ENCODE results near the gene RNF115.
"Not testable (repeated sequence)": the region's sequence is repeated elsewhere in the genome, so short reads cannot be mapped to it uniquely, and the experiment has no call there.

Gene RNF115

DNA sequence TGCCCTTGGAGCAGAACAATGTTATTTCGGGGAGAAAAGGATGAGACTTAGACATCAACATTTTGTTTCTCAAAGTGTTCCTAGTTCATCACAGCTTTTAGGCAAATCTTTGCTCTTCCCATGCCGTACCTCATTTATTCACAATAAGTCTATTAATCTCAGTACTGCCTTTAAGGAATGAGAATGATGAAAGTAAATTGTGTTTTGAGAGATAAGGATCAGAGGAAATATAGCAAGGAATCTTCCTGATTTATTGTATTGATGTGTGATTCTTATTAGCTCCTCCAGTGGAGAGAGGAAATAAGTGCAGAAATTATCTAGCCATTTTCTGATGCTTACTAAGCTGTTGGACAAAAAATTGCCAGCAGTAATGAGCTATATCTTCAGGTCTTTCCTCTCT, 2.1 kb upstream of the RNF115 start:
- H3K4me3 ChIP-seq (ENCODE audit: low read depth, low read length) = no peak overlapping the region
- TF ChIP-seq, protein P1, sequence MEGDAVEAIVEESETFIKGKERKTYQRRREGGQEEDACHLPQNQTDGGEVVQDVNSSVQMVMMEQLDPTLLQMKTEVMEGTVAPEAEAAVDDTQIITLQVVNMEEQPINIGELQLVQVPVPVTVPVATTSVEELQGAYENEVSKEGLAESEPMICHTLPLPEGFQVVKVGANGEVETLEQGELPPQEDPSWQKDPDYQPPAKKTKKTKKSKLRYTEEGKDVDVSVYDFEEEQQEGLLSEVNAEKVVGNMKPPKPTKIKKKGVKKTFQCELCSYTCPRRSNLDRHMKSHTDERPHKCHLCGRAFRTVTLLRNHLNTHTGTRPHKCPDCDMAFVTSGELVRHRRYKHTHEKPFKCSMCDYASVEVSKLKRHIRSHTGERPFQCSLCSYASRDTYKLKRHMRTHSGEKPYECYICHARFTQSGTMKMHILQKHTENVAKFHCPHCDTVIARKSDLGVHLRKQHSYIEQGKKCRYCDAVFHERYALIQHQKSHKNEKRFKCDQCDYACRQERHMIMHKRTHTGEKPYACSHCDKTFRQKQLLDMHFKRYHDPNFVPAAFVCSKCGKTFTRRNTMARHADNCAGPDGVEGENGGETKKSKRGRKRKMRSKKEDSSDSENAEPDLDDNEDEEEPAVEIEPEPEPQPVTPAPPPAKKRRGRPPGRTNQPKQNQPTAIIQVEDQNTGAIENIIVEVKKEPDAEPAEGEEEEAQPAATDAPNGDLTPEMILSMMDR (IDR thresholded peaks at IDR 0.05; ENCODE audit: borderline replicate concordance, insufficient read depth, low read depth, low read length) = no peak

DNA sequence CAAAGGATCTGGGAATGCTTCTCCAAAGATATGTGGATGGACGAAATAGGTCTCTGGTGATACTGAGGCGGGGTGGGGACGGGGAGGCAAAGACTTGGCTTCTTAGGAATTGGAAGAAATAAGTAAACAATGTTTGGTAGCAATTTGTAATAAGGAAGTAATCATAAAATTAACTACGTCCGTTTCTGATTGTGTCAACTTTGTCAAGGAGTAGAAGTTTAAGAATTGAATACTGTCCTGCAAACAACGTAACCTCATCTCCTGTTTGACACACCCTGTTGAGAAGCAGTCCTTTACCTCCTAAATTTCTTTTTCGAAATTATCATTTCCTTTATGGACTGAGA, 576 bp upstream of the RNF115 start:
- H3K4me3 ChIP-seq (ENCODE audit: low read depth, low read length) = peak overlapping the region; percentile 97
- TF ChIP-seq, protein P1 (IDR thresholded peaks at IDR 0.05; ENCODE audit: borderline replicate concordance, insufficient read depth, low read depth, low read length) = no peak

- peak overlapping the region; percentile 21 for H3K4me3 ChIP-seq (ENCODE audit: low read depth, low read length)
These were observed 1.0 kb downstream of the RNF115 start for GRCh38 chr1:145822779-145823331.

- H3K4me3 ChIP-seq (ENCODE audit: low read depth, low read length) = not testable (repeated sequence)
These were observed 5.8 kb downstream of the RNF115 start for GRCh38 chr1:145818095-145818494.

DNA sequence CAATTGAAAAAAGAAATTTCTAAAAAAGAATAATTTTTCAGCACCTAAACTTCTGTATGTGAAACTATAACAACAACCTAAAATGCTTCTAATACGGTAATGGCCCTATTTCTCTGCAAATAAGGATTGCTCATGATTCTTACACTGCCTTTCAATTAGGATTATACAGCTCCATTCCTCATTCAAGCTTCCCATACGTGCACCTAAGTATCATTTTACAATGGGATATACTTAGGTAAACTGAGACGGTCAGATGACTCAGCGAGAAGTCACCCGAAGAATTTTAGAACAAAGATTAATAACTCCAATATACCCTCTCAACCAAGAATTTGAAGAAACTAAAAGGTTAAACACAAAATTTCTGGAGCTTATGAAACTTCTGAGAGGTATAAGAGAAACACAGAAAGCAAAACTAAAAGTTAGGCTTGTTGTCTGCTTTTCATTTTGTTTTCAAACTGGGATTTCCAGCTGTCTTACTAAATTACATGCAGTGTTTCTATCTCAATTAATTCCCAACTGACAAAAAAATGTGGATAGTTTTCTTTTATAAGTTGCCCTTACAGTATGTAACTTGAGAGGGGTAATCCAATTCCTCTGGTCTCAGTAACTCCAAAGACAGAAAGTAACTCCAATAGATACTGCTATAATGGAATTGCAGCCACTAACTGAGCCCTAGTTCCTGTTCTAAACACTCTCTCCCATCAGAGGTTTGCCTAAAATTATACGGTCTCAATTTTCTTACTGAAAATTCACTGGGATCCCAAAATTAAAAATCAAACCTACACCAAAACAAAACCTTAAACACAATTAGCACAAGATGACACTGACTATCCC, 10.7 kb downstream of the RNF115 start:
- not testable (repeated sequence) for H3K4me3 ChIP-seq (ENCODE audit: low read depth, low read length)

DNA sequence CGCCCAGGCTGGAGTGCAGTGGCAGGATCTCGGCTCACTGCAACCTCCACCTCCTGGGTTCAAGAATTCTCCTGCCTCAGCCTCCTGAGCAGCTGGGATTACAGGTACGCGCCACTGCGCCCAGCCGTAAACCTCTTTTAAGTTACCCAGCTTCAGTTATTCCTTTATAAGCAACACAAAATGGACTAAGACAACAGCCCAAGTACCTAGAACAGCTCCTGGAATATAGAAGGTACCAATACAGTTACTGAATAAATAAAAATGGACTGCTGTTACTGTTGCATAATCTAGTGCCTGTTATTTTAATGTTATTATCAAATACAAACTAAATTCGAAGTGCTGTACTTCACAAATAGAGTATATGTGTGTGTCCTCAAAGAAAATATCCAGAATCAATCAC, 17.1 kb downstream of the RNF115 start:
- no peak overlapping the region for H3K4me3 ChIP-seq (ENCODE audit: low read depth, low read length)
- TF ChIP-seq, protein P1 (IDR thresholded peaks at IDR 0.05; ENCODE audit: borderline replicate concordance, insufficient read depth, low read depth, low read length) = no peak

GRCh38 chr1:145806408-145806807, 17.5 kb downstream of the RNF115 start:
- TF ChIP-seq, protein P1 (IDR thresholded peaks at IDR 0.05; ENCODE audit: borderline replicate concordance, insufficient read depth, low read depth, low read length) = no peak
- H3K4me3 ChIP-seq (ENCODE audit: low read depth, low read length) = no peak overlapping the region

DNA sequence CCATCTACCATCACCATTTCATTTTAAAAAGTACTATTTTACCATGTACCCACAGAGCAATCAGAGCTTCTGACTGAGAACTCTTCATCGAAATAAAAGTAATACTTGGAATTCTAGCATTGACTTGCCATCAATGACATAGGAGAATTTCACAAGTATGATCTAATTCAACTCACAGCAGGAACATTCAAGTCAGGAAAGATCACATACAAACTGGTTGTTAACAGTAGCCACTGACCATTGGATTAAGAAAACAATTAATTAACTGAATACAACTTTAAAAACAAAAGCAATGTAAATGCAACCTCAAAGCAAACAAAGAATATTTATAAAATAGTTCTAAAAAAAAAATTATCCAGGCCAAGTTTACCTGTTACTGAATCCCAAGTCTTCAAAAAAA, 18.8 kb downstream of the RNF115 start:
- no peak overlapping the region for H3K4me3 ChIP-seq (ENCODE audit: low read depth, low read length)
- TF ChIP-seq, protein P1 (IDR thresholded peaks at IDR 0.05; ENCODE audit: borderline replicate concordance, insufficient read depth, low read depth, low read length) = no peak
